K562 (cell line): Measurements from ENCODE around the gene LINGO3. TPM values are rescaled to one million over a fixed set of nuclear protein-coding genes. Genes with fewer than 3 reads are reported as not detected.

Source experiments
- ELK3 ChIP-seq: fragments of 450-650 bp; formaldehyde crosslinking; IDR thresholded peaks from 2 replicates; pipeline ENCODE4 v1.4.0; 2020; ENCODE audit warnings: mild to moderate bottlenecking
- ETS2 ChIP-seq: IDR thresholded peaks from 2 replicates; pipeline ENCODE4 v1.6.1; 2016; ENCODE audit warnings: borderline replicate concordance, missing genetic modification characterization, mild to moderate bottlenecking, moderate library complexity, missing compliant biosample characterization; ENCODE audit not compliant: poor library complexity, severe bottlenecking
- GABPB1 ChIP-seq: sonication (generic); formaldehyde crosslinking; IDR thresholded peaks from 2 replicates; pipeline ENCODE4 v1.8.0; 2022; ENCODE audit warnings: mild to moderate bottlenecking, missing genetic modification reagents
- GTF2A2 ChIP-seq: IDR thresholded peaks from 2 replicates; pipeline ENCODE4 v1.6.1; 2016; ENCODE audit warnings: mild to moderate bottlenecking, missing genetic modification characterization, missing compliant biosample characterization
- HDGF ChIP-seq: fragments of 450-650 bp; IDR thresholded peaks from 2 replicates; pipeline ENCODE4 v1.6.1; 2016
- MAZ ChIP-seq, 2 experiments: fragments of 450-650 bp in 1 of 2; sonication (generic) in 1 of 2; formaldehyde crosslinking; IDR thresholded peaks in 1 of 2; conservative IDR thresholded peaks in 1 of 2; 2 replicates each; pipeline versions ENCODE4 v1.4.0 to v1.5.0; 2020; ENCODE audit warnings: mild to moderate bottlenecking in 1 of 2, missing genetic modification reagents in 1 of 2
- NRF1 ChIP-seq, 2 experiments: fragments of 450-650 bp; IDR thresholded peaks in 1 of 2; conservative IDR thresholded peaks in 1 of 2; 2 replicates each; pipeline ENCODE4 v1.6.1; 2014; ENCODE audit warnings: mild to moderate bottlenecking in 2 of 2
- RAD51 ChIP-seq: fragments of 450-650 bp; IDR thresholded peaks from 2 replicates; pipeline ENCODE4 v1.7.1; 2016; ENCODE audit warnings: low read depth, mild to moderate bottlenecking, borderline replicate concordance
- RBFOX2 ChIP-seq: fragments of 200-400 bp; formaldehyde crosslinking; IDR thresholded peaks from 2 replicates; pipeline ENCODE4 v1.6.1; 2017; ENCODE audit warnings: low read depth, mild to moderate bottlenecking, low read length, moderate library complexity
- RCOR1 ChIP-seq, 2 experiments: IDR thresholded peaks; 2 replicates each; pipeline ENCODE4 v1.6.1; 2012; ENCODE audit warnings: low read depth in 2 of 2, low read length in 2 of 2, borderline replicate concordance in 1 of 2, improper control_type of control experiment in 1 of 2
- TFAP4 ChIP-seq: sonication (generic); formaldehyde crosslinking; IDR thresholded peaks from 2 replicates; pipeline ENCODE4 v1.8.0; 2022; ENCODE audit warnings: missing genetic modification reagents, mild to moderate bottlenecking, moderate library complexity, borderline replicate concordance
- TOE1 ChIP-seq, 2 experiments: fragments of 450-650 bp in 1 of 2; sonication (generic) in 1 of 2; formaldehyde crosslinking in 1 of 2; IDR thresholded peaks; 2 replicates each; pipeline versions ENCODE4 v1.7.1 to v1.8.0; 2016 to 2022; ENCODE audit warnings: borderline replicate concordance in 2 of 2, mild to moderate bottlenecking in 2 of 2, antibody characterized with exemption in 1 of 2, inconsistent platforms in 1 of 2, low read depth in 1 of 2, missing genetic modification reagents in 1 of 2, moderate library complexity in 1 of 2
- ZBTB40 ChIP-seq, 2 experiments: fragments of 450-650 bp in 1 of 2; sonication (generic) in 1 of 2; formaldehyde crosslinking in 1 of 2; IDR thresholded peaks; 2 replicates each; pipeline versions ENCODE4 v1.7.1 to v1.9.0; 2016 to 2022; ENCODE audit warnings: inconsistent platforms in 1 of 2, mild to moderate bottlenecking in 1 of 2, missing genetic modification reagents in 1 of 2
- ZNF766 ChIP-seq: fragments of 200-800 bp; sonication (Bioruptor generic); conservative IDR thresholded peaks from 2 replicates; pipeline ENCODE4 v1.6.1; 2016; ENCODE audit warnings: missing genetic modification characterization, missing compliant biosample characterization
- polyA plus RNA-seq, 8 experiments: library from polyadenylated mRNA; depleted of rRNA in 4 of 8; stranded (reverse) in 5 of 8; unstranded in 3 of 8; fragments of >200 nt; fragmentation: Nextera tagmentation in 2 of 8; fragmentation: Illumina TruSeq in 1 of 8; extraction: Ambion mirVana in 2 of 8; extraction: Trizol in 1 of 8; gene quantifications; 2 replicates each; pipeline versions ENCODE4 v1.2.1 to v1.2.3, GENCODE V29; 2011 to 2014; ENCODE audit warnings: inconsistent platforms in 1 of 8, missing spikeins in 1 of 8
- total RNA-seq, 7 experiments: library from RNA; depleted of rRNA in 6 of 7; stranded (reverse); fragments of >200 nt in 6 of 7; fragmentation: Illumina TruSeq in 2 of 7; extraction: Trizol in 2 of 7; gene quantifications; 2 replicates each; pipeline versions ENCODE4 v1.2.1 to v1.2.3, GENCODE V29; 2011 to 2021; ENCODE audit warnings: low replicate concordance in 1 of 7

Gene LINGO3
- total and polyA plus RNA-seq, 9 of the 15 experiments (the other 6 are each of a cell fraction or from before 2014, with no cell fraction given) = 0.03 to 0.05 (median 0.03) TPM; not detected in 6

- TF ChIP-seq ZBTB40 (IDR thresholded peaks at IDR 0.05) = no peak
- no peak for TF ChIP-seq ZBTB40 (CRISPR knock-in tag; IDR thresholded peaks at IDR 0.05)
- no peak for TF ChIP-seq RCOR1 (IDR thresholded peaks at IDR 0.05; ENCODE audit: borderline replicate concordance in 1 of 2, low read depth in 2 of 2, low read length in 2 of 2)
- TF ChIP-seq RBFOX2 = peak; percentile 38; the same call in 1 of the 2 replicates
- peak in 1 of 2 experiments; percentile 54; a peak in 1 of 4 replicates for TF ChIP-seq MAZ (CRISPR knock-in tag; conservative IDR thresholded peaks at IDR 0.05 in 1 of 2, IDR thresholded peaks at IDR 0.05 in 1 of 2)
- TF ChIP-seq ELK3 (CRISPR knock-in tag) = no peak
- TF ChIP-seq TOE1 (IDR thresholded peaks at IDR 0.05; ENCODE audit: borderline replicate concordance) = no peak
- TF ChIP-seq TOE1 (CRISPR knock-in tag; IDR thresholded peaks at IDR 0.05; ENCODE audit: borderline replicate concordance, low read depth) = no peak
- TF ChIP-seq RAD51 = peak; percentile 24; the same call in 1 of the 2 replicates
- TF ChIP-seq ETS2 (tag) = no peak
- no peak for TF ChIP-seq GTF2A2 (tag)
- no peak for TF ChIP-seq NRF1 (conservative IDR thresholded peaks at IDR 0.05 in 1 of 2, IDR thresholded peaks at IDR 0.05 in 1 of 2)
- TF ChIP-seq TFAP4 (CRISPR knock-in tag) = peak; percentile 40; the same call in 1 of the 2 replicates
- no peak for TF ChIP-seq ZNF766 (CRISPR knock-in tag)
- TF ChIP-seq GABPB1 = peak; percentile 29; the same call in 1 of the 2 replicates
- no peak for TF ChIP-seq HDGF
Observed at GRCh38 chr19:2341244-2341751, 33.3 kb upstream of the LINGO3 start (continued).
